Right atrium auricular region (tissue), 2 donors: Measurements from ENCODE around the gene INPP4B. TPM values are rescaled to one million over a fixed set of nuclear protein-coding genes. Genes with fewer than 3 reads are reported as not detected.

ENCODE experiments used
- DNase-seq: peaks from one replicate; pipeline ENCODE4 v3.0.0-alpha.2; 2019; ENCODE audit warnings: low spot score
- H3K27ac ChIP-seq, 2 donors: fragments of 200-600 bp; sonication (generic); 1 replicate in 1 of 2; 2 replicates in 1 of 2; pipeline ENCODE4 v1.5.1; 2016 to 2019
- H3K27me3 ChIP-seq, 2 donors: fragments of 200-600 bp; sonication (generic); one replicate each; pipeline versions ENCODE4 v1.5.1 to v1.6.0; 2017 to 2019
- H3K36me3 ChIP-seq: fragments of 200-600 bp; sonication (generic); one replicate; pipeline ENCODE4 v1.5.1; 2016
- H3K4me1 ChIP-seq, 2 donors: fragments of 200-600 bp; sonication (generic); one replicate each; pipeline versions ENCODE4 v1.5.1 to v1.6.0; 2017 to 2019
- H3K4me3 ChIP-seq, 2 donors: fragments of 200-600 bp; sonication (generic); 1 replicate in 1 of 2; 2 replicates in 1 of 2; pipeline ENCODE4 v1.5.1; 2017 to 2019; ENCODE audit warnings: mild to moderate bottlenecking in 1 of 2, moderate library complexity in 1 of 2
- H3K9me3 ChIP-seq, 2 donors: fragments of 200-600 bp; sonication (generic); one replicate each; pipeline ENCODE4 v1.5.1; 2019
- CTCF ChIP-seq, 2 donors: fragments of 200-600 bp; sonication (generic); IDR thresholded peaks; one replicate each; pipeline ENCODE4 v1.5.1; 2019; ENCODE audit warnings: antibody characterized with exemption in 2 of 2
- total RNA-seq, 2 donors: library from RNA; depleted of rRNA; stranded (reverse); fragments of >200 nt; gene quantifications; one replicate each; pipeline ENCODE4 v1.1.0, GENCODE V29; 2016

INPP4B gene
- total RNA-seq, 2 donors from 2014 or later: 14.8 to 15.3 TPM

- Histone ChIP-seq H3K27ac (no peak overlapping the region), H3K27me3 (no peaks in the 10 kb centered on the region), H3K9me3 (no peaks in the 10 kb centered on the region), H3K36me3 (no peaks in the 10 kb centered on the region), H3K4me3 (no peak overlapping the region), H3K4me1 (no peaks in the 10 kb centered on the region)
- no peak for TF ChIP-seq CTCF (IDR thresholded peaks at IDR 0.05)
- DNase-seq: no peak
Measured at GRCh38 chr4:142565771-142566170, 280.3 kb downstream of the INPP4B start.

- Histone ChIP-seq H3K27me3 (no peaks in the 10 kb centered on the region), H3K4me1 (no peaks in the 10 kb centered on the region), H3K27ac (no peak overlapping the region), H3K4me3 (no peak overlapping the region), H3K9me3 (no peaks in the 10 kb centered on the region), H3K36me3 (no peaks in the 10 kb centered on the region)
- DNase-seq: no peak
- TF ChIP-seq CTCF (IDR thresholded peaks at IDR 0.05): no peak
Measured at GRCh38 chr4:142563682-142564291, 282.3 kb downstream of the INPP4B start.

- TF ChIP-seq CTCF (IDR thresholded peaks at IDR 0.05): no peak
- H3K27ac ChIP-seq: no peak overlapping the region
- no peaks in the 10 kb centered on the region for H3K9me3 ChIP-seq
- no peak overlapping the region for H3K4me3 ChIP-seq
- DNase-seq: no peak
- no peaks in the 10 kb centered on the region for H3K36me3 ChIP-seq
- no peaks in the 10 kb centered on the region for H3K27me3 ChIP-seq
- no peaks in the 10 kb centered on the region for H3K4me1 ChIP-seq
Measured at GRCh38 chr4:142559986-142560385, 286.1 kb downstream of the INPP4B start.

GRCh38 chr4:142558851-142559250 lies 287.2 kb downstream of the INPP4B start:
- Histone ChIP-seq H3K36me3 (no peaks in the 10 kb centered on the region), H3K4me1 (no peaks in the 10 kb centered on the region), H3K27ac (no peak overlapping the region), H3K27me3 (no peaks in the 10 kb centered on the region), H3K9me3 (no peaks in the 10 kb centered on the region), H3K4me3 (no peak overlapping the region)
- TF ChIP-seq CTCF (IDR thresholded peaks at IDR 0.05): no peak
- DNase-seq: no peak

- Histone ChIP-seq H3K9me3 (no peaks in the 10 kb centered on the region), H3K27ac (no peak overlapping the region), H3K4me3 (no peak overlapping the region), H3K4me1 (no peaks in the 10 kb centered on the region), H3K36me3 (no peaks in the 10 kb centered on the region), H3K27me3 (no peaks in the 10 kb centered on the region)
- no peak for DNase-seq
- no peak for TF ChIP-seq CTCF (IDR thresholded peaks at IDR 0.05)
Measured at GRCh38 chr4:142557239-142557801, 288.8 kb downstream of the INPP4B start.
